Adrenal gland (tissue), 12 donors: ENCODE data around the gene CSNK1A1L. TPM values are rescaled to one million over a fixed set of nuclear protein-coding genes. Genes with fewer than 3 reads are reported as not detected.

Experiments
- DNase-seq, 7 donors: peaks; one replicate each; pipeline ENCODE4 v3.0.0-alpha.2; 2019 to 2020
- H3K27ac ChIP-seq, 5 donors: fragments of 200-600 bp; sonication (generic) in 4 of 5; 1 replicate in 3 of 5; 2 replicates in 2 of 5; pipeline versions ENCODE4 v1.5.1 to v1.8.0; 2016 to 2020; ENCODE audit warnings: mild to moderate bottlenecking in 1 of 5
- H3K27me3 ChIP-seq: fragments of 200-600 bp; 2 replicates; pipeline ENCODE4 v1.8.0; 2021
- H3K36me3 ChIP-seq, 2 donors: fragments of 200-600 bp; replicated peaks in 1 of 2; 1 replicate in 1 of 2; 2 replicates in 1 of 2; pipeline versions ENCODE4 v1.5.1 to v1.8.0; 2018 to 2022
- H3K4me1 ChIP-seq, 2 donors: fragments of 200-600 bp; replicated peaks in 1 of 2; 1 replicate in 1 of 2; 2 replicates in 1 of 2; pipeline versions ENCODE4 v1.5.1 to v1.8.0; 2018 to 2021
- H3K4me3 ChIP-seq, 4 donors: fragments of 200-600 bp; sonication (generic) in 3 of 4; one replicate each; pipeline ENCODE4 v1.5.1; 2016 to 2018
- H3K9me3 ChIP-seq, 3 donors: fragments of 200-600 bp; sonication (generic) in 1 of 3; replicated peaks in 1 of 3; 1 replicate in 2 of 3; 2 replicates in 1 of 3; pipeline versions ENCODE4 v1.5.1 to v1.8.0; 2016 to 2021
- POLR2A ChIP-seq, 2 donors: fragments of 450-650 bp; IDR thresholded peaks; one replicate each; pipeline ENCODE4 v1.6.1; 2017; ENCODE audit warnings: antibody characterized with exemption in 2 of 2, mild to moderate bottlenecking in 2 of 2, moderate library complexity in 1 of 2
- WGBS, 4 donors: extraction: QIAGEN DNeasy Blood & Tissue Kit in 2 of 4; methylation state at CpG; one replicate each; pipeline versions ENCODE4 v1.1.5 to v1.1.7; 2013 to 2017; 5-methylcytosine and 5-hydroxymethylcytosine counted together
- intact Hi-C, 2 donors: fragments of 100-400 bp; cut with DNase I; formaldehyde crosslinking; loops; one replicate each; pipeline versions ENCODE4 v1.14.1 to v1.15.0; 2022 to 2023
- polyA plus RNA-seq, 3 donors: library from polyadenylated mRNA; stranded (reverse); fragments of 200-250 nt in 2 of 3; fragments of 350-450 nt in 1 of 3; fragmentation: Illumina TruSeq in 1 of 3; extraction: RNeasy Lipid Tissue Mini Kit (QIAGEN cat#74804) in 1 of 3; gene quantifications; one replicate each; pipeline ENCODE4 v1.2.3, GENCODE V29; 2013 to 2014
- total RNA-seq, 9 donors: library from RNA; depleted of rRNA in 4 of 9; stranded (reverse); fragments of >200 nt in 4 of 9; fragments of 120-200 nt in 1 of 9; fragmentation: NEBNext Ultra II Directional in 1 of 9; extraction: Animal tissue kit (Norgen Biotek cat#: 25700) in 1 of 9; gene quantifications; one replicate each; pipeline versions ENCODE4 v1.1.0 to v1.2.4, GENCODE V29; 2013 to 2023
- TF ChIP-seq, protein P1 (sequence below), 6 experiments: fragments of 450-650 bp in 4 of 6; fragments of 200-600 bp in 2 of 6; sonication (generic) in 1 of 6; IDR thresholded peaks; 1 replicate in 5 of 6; 2 replicates in 1 of 6; pipeline versions ENCODE4 v1.5.1 to v1.8.0; 2016 to 2021; ENCODE audit warnings: antibody characterized with exemption in 6 of 6, mild to moderate bottlenecking in 2 of 6, moderate library complexity in 1 of 6
- donor health status: healthy with polysubstance abuse.
- donor health status: Bipolar disorder and iron deficiency.
- donor health status: DM: yes; HTN: yes; CAD: no.
- donor health status: DM: no; HTN: no; CAD: no.
- donor health status: DM: no; HTN: no; CAD: no.
- donor health status: DM: yes; HTN: yes; CAD: no.

The CSNK1A1L gene
- total and polyA plus RNA-seq, 12 donors: not detected

DNA sequence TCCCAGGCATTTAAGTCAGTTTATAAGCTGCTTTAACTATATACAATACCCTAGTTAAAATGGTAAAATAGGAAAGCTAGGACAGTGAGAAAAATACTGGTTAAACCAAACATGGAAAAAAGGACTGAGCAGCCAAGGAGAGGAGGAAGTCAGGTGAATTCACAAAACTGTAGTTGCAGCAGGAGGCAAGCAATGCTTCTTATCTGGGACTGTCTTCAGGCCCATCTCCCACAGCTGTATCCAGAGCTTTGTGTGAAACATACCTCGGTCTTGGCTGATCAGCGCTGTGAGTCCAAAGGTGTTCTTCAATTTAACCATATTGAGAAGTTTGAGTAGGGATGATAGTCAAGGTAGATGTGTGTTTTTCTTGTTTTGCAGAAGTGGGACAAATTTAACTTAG, 30.3 kb downstream of the CSNK1A1L start:
- Histone ChIP-seq H3K27me3 (no peaks in the 10 kb centered on the region), H3K27ac (no peak overlapping the region), H3K4me1 (no peaks in the 10 kb centered on the region), H3K4me3 (no peak overlapping the region), H3K9me3 (no peaks in the 10 kb centered on the region), H3K36me3 (no peaks in the 10 kb centered on the region)
- TF ChIP-seq POLR2A (IDR thresholded peaks at IDR 0.05): no peak
- TF ChIP-seq, protein P1, sequence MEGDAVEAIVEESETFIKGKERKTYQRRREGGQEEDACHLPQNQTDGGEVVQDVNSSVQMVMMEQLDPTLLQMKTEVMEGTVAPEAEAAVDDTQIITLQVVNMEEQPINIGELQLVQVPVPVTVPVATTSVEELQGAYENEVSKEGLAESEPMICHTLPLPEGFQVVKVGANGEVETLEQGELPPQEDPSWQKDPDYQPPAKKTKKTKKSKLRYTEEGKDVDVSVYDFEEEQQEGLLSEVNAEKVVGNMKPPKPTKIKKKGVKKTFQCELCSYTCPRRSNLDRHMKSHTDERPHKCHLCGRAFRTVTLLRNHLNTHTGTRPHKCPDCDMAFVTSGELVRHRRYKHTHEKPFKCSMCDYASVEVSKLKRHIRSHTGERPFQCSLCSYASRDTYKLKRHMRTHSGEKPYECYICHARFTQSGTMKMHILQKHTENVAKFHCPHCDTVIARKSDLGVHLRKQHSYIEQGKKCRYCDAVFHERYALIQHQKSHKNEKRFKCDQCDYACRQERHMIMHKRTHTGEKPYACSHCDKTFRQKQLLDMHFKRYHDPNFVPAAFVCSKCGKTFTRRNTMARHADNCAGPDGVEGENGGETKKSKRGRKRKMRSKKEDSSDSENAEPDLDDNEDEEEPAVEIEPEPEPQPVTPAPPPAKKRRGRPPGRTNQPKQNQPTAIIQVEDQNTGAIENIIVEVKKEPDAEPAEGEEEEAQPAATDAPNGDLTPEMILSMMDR (IDR thresholded peaks at IDR 0.05): no peak
- WGBS, 4 donors: 78 to 91% (median 85%) methylated on average over 2 of the region's 2 CpGs
- DNase-seq: no peak
- intact Hi-C loops: loop anchor here in 1 of 2 donors (5.0 kb wide), 1 partner anchor 532 kb away; no protein-coding TSS in a partner anchor

- H3K4me1 ChIP-seq: no peaks in the 10 kb centered on the region
- H3K9me3 ChIP-seq: no peaks in the 10 kb centered on the region
- TF ChIP-seq, protein P1 (IDR thresholded peaks at IDR 0.05): peak; percentile 19 to 56 (median 44)
- TF ChIP-seq POLR2A (IDR thresholded peaks at IDR 0.05): no peak
- DNase-seq: no peak
- no peaks in the 10 kb centered on the region for H3K36me3 ChIP-seq
- H3K27me3 ChIP-seq: no peaks in the 10 kb centered on the region
- no peak overlapping the region for H3K27ac ChIP-seq
- 2 to 4% (median 3%) methylated on average over 1 of the region's 1 CpG for WGBS, 4 donors
- no peak overlapping the region for H3K4me3 ChIP-seq
- intact Hi-C loops: loop anchor here in 1 of 2 donors (5.0 kb wide), 1 partner anchor 533 kb away; no protein-coding TSS in a partner anchor
Observed at GRCh38 chr13:37074703-37075102, 30.8 kb downstream of the CSNK1A1L start.

DNA sequence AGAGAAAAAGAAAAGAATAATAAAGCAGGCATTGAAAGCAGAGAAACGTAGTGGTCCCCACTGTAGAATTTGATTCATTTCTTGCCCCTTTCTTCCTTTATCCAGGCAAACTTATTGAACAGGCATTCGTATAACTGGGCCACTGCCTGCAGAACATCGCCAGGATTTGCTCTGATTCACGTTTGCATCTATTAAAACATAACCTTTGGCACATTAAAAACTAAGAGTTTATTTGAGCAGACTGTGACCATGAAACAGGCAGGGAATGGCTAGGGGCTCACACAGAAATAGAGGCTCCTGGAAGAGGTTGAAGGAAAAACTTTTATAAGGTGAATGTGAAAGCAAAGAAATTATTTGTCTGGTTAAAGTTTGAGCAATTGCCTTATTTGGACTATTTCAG, 33.4 kb downstream of the CSNK1A1L start:
- H3K27me3 ChIP-seq: no peaks in the 10 kb centered on the region
- no peak for DNase-seq
- 44 to 59% (median 49%) methylated on average over 4 of the region's 4 CpGs for WGBS, 4 donors
- no peaks in the 10 kb centered on the region for H3K4me1 ChIP-seq
- no peak for TF ChIP-seq POLR2A (IDR thresholded peaks at IDR 0.05)
- TF ChIP-seq, protein P1 (IDR thresholded peaks at IDR 0.05): no peak
- intact Hi-C loops: no loop called here
- no peak overlapping the region for H3K27ac ChIP-seq
- no peaks in the 10 kb centered on the region for H3K9me3 ChIP-seq
- H3K4me3 ChIP-seq: no peak overlapping the region
- H3K36me3 ChIP-seq: no peaks in the 10 kb centered on the region

DNA sequence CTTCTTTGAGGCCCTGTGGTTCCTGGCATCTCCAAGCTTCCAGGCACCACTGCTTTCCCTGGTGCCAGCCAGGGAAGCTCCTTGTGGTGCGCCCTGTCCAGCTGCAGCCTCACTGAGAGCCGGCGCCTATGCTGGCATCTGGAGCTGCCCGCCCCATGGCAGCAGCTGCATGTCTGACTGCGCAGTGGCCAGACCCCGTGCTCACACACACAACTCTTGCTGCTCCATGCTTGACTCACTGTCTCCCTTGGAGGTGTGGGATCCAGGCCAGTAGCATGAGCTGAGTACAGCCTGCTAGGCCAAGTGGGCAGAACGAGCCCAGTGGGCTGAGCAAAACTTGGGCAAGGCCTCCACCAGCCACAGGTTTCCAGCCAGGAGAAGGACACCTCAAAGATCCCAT, 34.5 kb downstream of the CSNK1A1L start:
- H3K4me3 ChIP-seq: no peak overlapping the region
- H3K27me3 ChIP-seq: no peaks in the 10 kb centered on the region
- no peaks in the 10 kb centered on the region for H3K9me3 ChIP-seq
- 63 to 93% (median 89%) methylated on average over 1 to 7 of the region's 7 CpGs for WGBS, 4 donors
- no peak overlapping the region for H3K27ac ChIP-seq
- TF ChIP-seq, protein P1 (IDR thresholded peaks at IDR 0.05): no peak
- no peak for TF ChIP-seq POLR2A (IDR thresholded peaks at IDR 0.05)
- no peak for DNase-seq
- H3K36me3 ChIP-seq: no peaks in the 10 kb centered on the region
- H3K4me1 ChIP-seq: no peaks in the 10 kb centered on the region
- intact Hi-C loops: no loop called here
